Measurements from ENCODE around the gene GRIA2. TPM values are rescaled to one million over a fixed set of nuclear protein-coding genes. Genes with fewer than 3 reads are reported as not detected.

The GRIA2 gene
- total RNA-seq, 6 donors from 2014 or later: not detected

DNA sequence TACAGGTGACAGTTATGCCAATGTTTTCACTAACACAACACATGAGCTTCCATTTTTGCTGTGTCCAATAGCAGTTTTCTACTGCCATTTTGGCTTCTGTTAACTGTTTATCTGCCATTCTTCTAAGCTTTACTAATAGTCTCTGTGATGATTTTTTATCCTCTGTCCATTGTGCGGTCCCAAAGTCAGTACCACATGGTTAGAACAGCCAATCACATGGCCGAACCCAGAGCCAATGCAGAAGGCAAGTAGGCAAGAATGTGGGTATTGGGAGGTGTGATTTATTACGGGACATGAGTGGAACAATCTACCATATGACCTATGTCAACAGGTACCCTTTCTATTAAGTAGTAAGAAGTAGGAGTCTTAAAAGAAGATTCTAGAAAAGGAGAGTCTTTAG lies 61.5 kb downstream of the GRIA2 start:
- TF ChIP-seq EP300 (IDR thresholded peaks at IDR 0.05) (no peak), POLR2AphosphoS5 (IDR thresholded peaks at IDR 0.05) (no peak), POLR2A (IDR thresholded peaks at IDR 0.05) (no peak)
- TF ChIP-seq, protein P1, sequence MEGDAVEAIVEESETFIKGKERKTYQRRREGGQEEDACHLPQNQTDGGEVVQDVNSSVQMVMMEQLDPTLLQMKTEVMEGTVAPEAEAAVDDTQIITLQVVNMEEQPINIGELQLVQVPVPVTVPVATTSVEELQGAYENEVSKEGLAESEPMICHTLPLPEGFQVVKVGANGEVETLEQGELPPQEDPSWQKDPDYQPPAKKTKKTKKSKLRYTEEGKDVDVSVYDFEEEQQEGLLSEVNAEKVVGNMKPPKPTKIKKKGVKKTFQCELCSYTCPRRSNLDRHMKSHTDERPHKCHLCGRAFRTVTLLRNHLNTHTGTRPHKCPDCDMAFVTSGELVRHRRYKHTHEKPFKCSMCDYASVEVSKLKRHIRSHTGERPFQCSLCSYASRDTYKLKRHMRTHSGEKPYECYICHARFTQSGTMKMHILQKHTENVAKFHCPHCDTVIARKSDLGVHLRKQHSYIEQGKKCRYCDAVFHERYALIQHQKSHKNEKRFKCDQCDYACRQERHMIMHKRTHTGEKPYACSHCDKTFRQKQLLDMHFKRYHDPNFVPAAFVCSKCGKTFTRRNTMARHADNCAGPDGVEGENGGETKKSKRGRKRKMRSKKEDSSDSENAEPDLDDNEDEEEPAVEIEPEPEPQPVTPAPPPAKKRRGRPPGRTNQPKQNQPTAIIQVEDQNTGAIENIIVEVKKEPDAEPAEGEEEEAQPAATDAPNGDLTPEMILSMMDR (IDR thresholded peaks at IDR 0.05): no peak
- H3K27me3 ChIP-seq: no peaks in the 10 kb centered on the region
- no peak overlapping the region for H3K4me3 ChIP-seq
- H3K9me3 ChIP-seq: no peaks in the 10 kb centered on the region
- 84 to 86% methylated on average over 3 of the region's 3 CpGs for WGBS, 2 donors
- DNase-seq (no peak), ATAC-seq (ENCODE audit: low FRiP score in 2 of 2) (no peak)
- no peaks in the 10 kb centered on the region for H3K36me3 ChIP-seq
- no peak overlapping the region for H3K27ac ChIP-seq
- no peaks in the 10 kb centered on the region for H3K4me1 ChIP-seq

DNA sequence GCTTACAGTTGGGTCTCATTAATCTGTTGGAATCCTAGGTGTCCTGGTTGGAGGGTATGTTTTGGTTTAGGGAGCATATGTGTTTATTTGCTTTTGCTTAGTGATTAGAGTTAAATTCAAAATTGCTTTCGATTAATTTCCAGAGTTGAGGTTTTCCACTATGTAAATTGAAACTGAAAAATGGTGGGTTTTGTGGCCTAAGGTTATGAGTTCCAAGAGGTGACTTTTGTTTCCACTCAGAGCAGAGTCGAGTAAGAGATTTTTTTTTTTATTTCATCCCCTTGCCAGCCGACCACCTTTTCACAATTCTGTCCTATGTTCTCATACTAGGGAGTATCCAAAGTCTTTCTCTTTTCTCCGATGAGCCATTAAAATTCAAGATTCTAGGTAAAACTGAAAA lies 66.9 kb downstream of the GRIA2 start:
- H3K4me3 ChIP-seq: no peak overlapping the region
- WGBS, 2 donors: 76 to 81% methylated on average over 4 of the region's 4 CpGs
- H3K9me3 ChIP-seq: no peaks in the 10 kb centered on the region
- ATAC-seq (ENCODE audit: low FRiP score in 2 of 2) (no peak), DNase-seq (no peak)
- H3K27ac ChIP-seq: no peak overlapping the region
- no peaks in the 10 kb centered on the region for H3K36me3 ChIP-seq
- no peaks in the 10 kb centered on the region for H3K4me1 ChIP-seq
- TF ChIP-seq, protein P1 (IDR thresholded peaks at IDR 0.05): no peak
- TF ChIP-seq POLR2A (IDR thresholded peaks at IDR 0.05) (no peak), POLR2AphosphoS5 (IDR thresholded peaks at IDR 0.05) (no peak), EP300 (IDR thresholded peaks at IDR 0.05) (no peak)
- no peaks in the 10 kb centered on the region for H3K27me3 ChIP-seq

DNA sequence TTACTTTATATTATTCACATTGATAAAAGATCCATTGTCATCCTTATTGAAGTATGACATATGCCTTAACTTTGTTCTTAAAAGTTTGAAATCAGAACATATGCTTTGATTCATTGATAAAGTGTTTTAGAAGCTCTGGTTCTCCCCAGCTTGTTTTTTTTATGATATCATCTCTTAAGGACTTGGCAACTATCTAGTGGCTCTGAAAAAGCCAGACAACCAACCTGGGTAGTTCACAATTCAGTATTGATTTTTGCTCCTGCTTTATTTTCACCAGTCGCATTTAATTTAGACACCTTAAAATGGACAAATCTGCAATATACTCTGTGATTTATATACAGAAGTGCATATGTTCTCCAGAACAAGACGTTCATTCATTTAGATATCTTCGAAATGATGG lies 70.1 kb downstream of the GRIA2 start:
- H3K4me3 ChIP-seq: no peak overlapping the region
- ATAC-seq (ENCODE audit: low FRiP score in 2 of 2): no peak

DNA sequence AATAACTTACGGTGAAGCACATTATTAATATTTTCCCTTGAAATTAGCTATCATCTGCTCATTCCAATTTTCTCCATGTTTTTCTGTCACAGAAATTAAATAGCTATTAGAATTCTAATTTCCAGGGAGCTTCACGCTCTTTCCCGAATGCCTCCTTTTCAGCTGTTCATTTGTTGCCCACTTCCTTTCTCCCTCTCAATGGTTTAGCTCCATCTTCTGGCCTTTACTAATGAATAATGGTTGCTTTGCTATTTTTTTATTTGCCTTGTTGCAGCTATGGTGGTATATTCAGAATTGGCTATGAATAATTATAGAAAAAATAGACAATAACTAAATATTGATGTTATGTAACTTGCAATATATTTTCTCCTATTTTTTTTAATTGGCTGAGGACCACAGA lies 70.5 kb downstream of the GRIA2 start:
- no peaks in the 10 kb centered on the region for H3K36me3 ChIP-seq
- DNase-seq (no peak), ATAC-seq (ENCODE audit: low FRiP score in 2 of 2) (no peak)
- no peaks in the 10 kb centered on the region for H3K9me3 ChIP-seq
- no peak overlapping the region for H3K4me3 ChIP-seq
- 73 to 87% methylated on average over 3 of the region's 3 CpGs for WGBS, 2 donors
- no peaks in the 10 kb centered on the region for H3K4me1 ChIP-seq
- no peaks in the 10 kb centered on the region for H3K27me3 ChIP-seq
- no peak overlapping the region for H3K27ac ChIP-seq
- TF ChIP-seq POLR2AphosphoS5 (IDR thresholded peaks at IDR 0.05) (no peak), POLR2A (IDR thresholded peaks at IDR 0.05) (no peak), EP300 (IDR thresholded peaks at IDR 0.05) (no peak)
- TF ChIP-seq, protein P1 (IDR thresholded peaks at IDR 0.05): no peak

More for the DNA sequence above, 70.1 kb downstream of the GRIA2 start:
- no peak for DNase-seq
- TF ChIP-seq EP300 (IDR thresholded peaks at IDR 0.05) (no peak), POLR2A (IDR thresholded peaks at IDR 0.05) (no peak), POLR2AphosphoS5 (IDR thresholded peaks at IDR 0.05) (no peak)
- TF ChIP-seq, protein P1 (IDR thresholded peaks at IDR 0.05): no peak
- H3K27ac ChIP-seq: no peak overlapping the region
- H3K4me1 ChIP-seq: no peaks in the 10 kb centered on the region
- 75 to 82% methylated on average over 3 of the region's 3 CpGs for WGBS, 2 donors
- no peaks in the 10 kb centered on the region for H3K27me3 ChIP-seq
- H3K36me3 ChIP-seq: no peaks in the 10 kb centered on the region
- no peaks in the 10 kb centered on the region for H3K9me3 ChIP-seq

DNA sequence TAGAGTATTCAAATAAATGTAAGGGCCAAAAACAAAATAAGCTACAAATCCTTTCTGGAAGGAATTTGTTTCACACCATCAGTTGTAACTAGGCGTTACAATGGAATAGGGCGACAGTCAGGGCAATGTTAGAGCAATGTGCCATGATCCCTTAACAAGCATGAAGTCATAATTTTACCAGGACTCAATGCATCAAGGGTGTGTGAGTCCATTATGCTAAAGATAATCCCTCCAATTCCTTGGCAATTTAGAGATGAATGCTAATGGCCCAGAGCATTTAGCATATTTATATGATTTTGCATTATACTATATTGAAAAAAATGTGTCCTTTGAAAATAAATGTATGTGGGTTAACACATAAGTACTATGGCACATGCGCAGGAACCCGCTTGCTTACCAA lies 73.1 kb downstream of the GRIA2 start:
- no peak for DNase-seq
- no peak for TF ChIP-seq EP300 (IDR thresholded peaks at IDR 0.05)
- no peak for TF ChIP-seq POLR2A (IDR thresholded peaks at IDR 0.05)
- TF ChIP-seq, protein P1 (IDR thresholded peaks at IDR 0.05): no peak
- TF ChIP-seq POLR2AphosphoS5 (IDR thresholded peaks at IDR 0.05): no peak
- Histone ChIP-seq H3K9me3 (no peaks in the 10 kb centered on the region), H3K27ac (no peak overlapping the region), H3K36me3 (no peaks in the 10 kb centered on the region), H3K4me3 (no peak overlapping the region), H3K4me1 (no peaks in the 10 kb centered on the region), H3K27me3 (no peaks in the 10 kb centered on the region)
- 89 to 93% methylated on average over 4 of the region's 4 CpGs for WGBS, 2 donors
- ATAC-seq (ENCODE audit: low FRiP score in 2 of 2): no peak

Measured in upper lobe of left lung (tissue), 6 donors.